Mammary epithelial cell (primary cell): ENCODE results near the gene RGS5.

ENCODE experiments used
- CTCF ChIP-seq, 2 donors: IDR thresholded peaks in 1 of 2; conservative IDR thresholded peaks in 1 of 2; 2 replicates each; pipeline ENCODE4 v1.5.1; 2011 to 2012; ENCODE audit warnings: inconsistent platforms in 2 of 2, low read length in 2 of 2, mild to moderate bottlenecking in 2 of 2, control low read depth in 1 of 2, low read depth in 1 of 2; ENCODE audit not compliant: insufficient read depth in 1 of 2; ENCODE audit errors: extremely low read depth in 1 of 2
- EZH2 ChIP-seq: IDR thresholded peaks from 2 replicates; pipeline ENCODE4 v1.6.1; 2012; ENCODE audit warnings: low read length, inconsistent platforms, borderline replicate concordance

DNA sequence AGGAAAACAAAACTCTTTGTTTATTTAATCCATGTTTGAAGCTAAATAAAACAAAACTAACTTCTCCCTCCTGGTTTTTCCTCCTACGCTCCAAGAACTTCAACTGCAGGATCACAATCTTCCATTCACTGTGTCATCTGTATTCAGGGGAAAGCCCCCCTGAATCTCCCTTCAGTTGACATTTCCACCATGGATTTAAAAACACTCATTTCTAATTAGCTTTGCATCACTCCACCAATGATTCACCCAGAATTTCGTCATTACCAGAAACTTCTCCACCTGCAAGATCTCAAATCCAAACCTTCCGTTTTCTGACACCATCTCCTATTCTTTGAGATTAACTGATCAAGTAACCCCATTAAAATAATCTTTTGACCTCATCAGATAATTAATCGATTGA, 10.9 kb upstream of the RGS5 start:
- TF ChIP-seq CTCF (conservative IDR thresholded peaks at IDR 0.05 in 1 of 2, IDR thresholded peaks at IDR 0.05 in 1 of 2; ENCODE audit: extremely low read depth in 1 of 2, insufficient read depth in 1 of 2, low read depth in 1 of 2, low read length in 2 of 2) (no peak), EZH2 (no peak)
